ENCODE measurements around the gene RESF1.
A peak's percentile ranks its signal among the peaks of the same experiment; 100 is the strongest.

RESF1 gene

DNA sequence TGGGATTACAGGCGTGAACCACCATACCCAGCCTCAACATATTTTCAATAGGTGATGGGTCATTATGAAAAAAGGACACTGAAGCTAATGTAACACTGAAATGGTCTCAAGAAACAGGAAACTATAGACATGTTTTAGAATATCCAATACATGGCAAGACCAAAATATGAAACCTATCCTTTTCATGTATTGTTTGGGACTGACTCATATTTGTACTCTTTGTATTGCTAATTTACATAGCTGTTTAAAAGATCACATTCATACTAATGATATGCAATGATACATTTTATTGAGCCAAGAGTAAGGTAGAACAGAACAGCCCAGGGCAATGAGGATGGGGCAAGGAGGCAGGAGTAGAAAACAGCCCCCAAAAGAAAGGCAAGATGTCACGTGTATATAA lies 32.6 kb downstream of the RESF1 start:
- no peak for TF ChIP-seq CTCF (IDR thresholded peaks at IDR 0.05; ENCODE audit: low read length, missing control alignments)
- no peak overlapping the region for H3K4me3 ChIP-seq (replicated peaks; ENCODE audit: low read depth, low read length)
- no peak for DNase-seq (ENCODE audit: low read depth)

- H3K4me3 ChIP-seq (replicated peaks; ENCODE audit: low read depth, low read length), result no peak overlapping the region
- TF ChIP-seq CTCF (IDR thresholded peaks at IDR 0.05; ENCODE audit: low read length, missing control alignments), result no peak
- no peak for DNase-seq (ENCODE audit: low read depth)
These were observed 40.5 kb downstream of the RESF1 start for GRCh38 chr12:31999692-32000091.

DNA sequence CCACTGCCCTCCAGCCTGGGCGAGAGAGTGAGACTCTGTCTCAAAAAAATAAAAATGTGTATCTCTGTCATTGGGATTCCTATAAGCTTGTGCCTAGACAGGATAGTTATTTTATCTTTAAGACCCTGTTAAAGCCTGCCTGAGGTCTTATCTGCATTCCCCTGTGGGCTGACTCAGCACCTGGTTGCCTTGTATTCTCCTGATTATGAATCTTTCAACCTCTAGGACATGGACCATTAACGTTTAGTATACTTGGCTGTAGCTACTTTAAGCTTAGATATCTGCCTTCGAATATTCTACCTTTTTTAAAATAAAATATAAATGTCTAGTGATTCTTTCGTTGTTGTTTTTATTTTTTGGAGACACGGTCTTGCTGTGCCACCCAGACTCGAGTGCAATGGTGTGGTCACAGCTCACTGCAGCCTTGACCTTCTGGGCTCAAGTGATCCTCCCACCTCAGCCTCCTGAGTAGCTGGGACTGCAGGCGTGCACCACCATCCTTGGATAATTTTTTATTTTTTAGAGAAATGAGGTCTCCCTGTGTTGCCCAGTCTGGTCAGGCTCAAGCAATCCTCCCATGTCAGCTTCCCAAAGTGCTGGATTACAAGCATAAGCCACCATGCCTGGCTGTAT lies 41.3 kb downstream of the RESF1 start:
- TF ChIP-seq CTCF (IDR thresholded peaks at IDR 0.05; ENCODE audit: low read length, missing control alignments), result no peak
- DNase-seq (ENCODE audit: low read depth), result no peak
- H3K4me3 ChIP-seq (replicated peaks; ENCODE audit: low read depth, low read length), result no peak overlapping the region

DNA sequence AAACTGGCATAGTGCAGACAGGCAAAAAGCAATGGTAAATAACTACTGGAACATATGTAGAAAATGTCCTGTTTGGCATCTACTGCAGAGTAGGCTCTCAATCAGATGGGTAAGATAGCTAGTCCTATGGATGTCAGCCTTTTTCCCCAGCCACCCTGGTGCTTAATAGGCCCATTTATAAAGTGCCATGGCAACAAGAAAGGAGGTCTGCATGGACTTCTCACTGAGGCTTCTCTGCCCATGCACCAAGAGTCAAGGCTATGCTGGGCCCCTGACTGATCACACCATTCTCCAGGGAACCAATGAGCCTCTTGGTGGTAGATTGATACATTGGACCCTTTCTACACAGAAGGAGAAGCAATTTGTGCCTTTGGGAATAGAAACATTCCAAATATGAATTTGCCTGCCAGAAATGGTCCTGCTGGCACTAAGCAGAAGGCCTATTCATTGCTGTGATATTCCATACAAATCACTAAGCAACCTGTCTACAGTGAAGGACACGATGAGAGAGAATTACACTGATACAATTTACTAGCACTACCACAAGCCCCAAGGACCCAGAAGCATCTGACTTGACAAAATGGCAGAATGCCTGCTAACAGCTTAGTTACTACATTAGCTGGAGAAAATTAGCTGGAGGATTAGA lies 43.8 kb downstream of the RESF1 start:
- no peak for TF ChIP-seq CTCF (IDR thresholded peaks at IDR 0.05; ENCODE audit: low read length, missing control alignments)
- DNase-seq (ENCODE audit: low read depth), result peak; percentile 43
- no peak overlapping the region for H3K4me3 ChIP-seq (replicated peaks; ENCODE audit: low read depth, low read length)

DNA sequence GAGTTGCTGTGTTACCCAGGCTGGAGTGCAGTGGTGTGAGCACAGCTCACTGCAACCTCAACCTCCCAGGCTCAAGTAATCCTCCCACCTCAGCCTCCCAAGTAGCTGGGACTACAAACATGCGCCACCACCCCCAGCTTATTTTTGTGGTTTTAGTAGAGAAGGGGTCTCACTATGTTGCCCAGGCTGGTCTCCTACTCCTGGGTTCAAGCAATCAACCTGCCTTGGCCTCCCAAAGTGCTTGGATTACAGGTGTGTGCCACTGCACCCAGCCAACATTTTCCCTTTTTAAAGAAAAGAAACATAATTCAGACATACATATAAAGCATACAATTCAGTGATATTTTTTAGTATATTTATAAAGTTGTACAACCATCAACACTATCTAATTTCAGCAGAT lies 44.4 kb downstream of the RESF1 start:
- no peak for TF ChIP-seq CTCF (IDR thresholded peaks at IDR 0.05; ENCODE audit: low read length, missing control alignments)

DNA sequence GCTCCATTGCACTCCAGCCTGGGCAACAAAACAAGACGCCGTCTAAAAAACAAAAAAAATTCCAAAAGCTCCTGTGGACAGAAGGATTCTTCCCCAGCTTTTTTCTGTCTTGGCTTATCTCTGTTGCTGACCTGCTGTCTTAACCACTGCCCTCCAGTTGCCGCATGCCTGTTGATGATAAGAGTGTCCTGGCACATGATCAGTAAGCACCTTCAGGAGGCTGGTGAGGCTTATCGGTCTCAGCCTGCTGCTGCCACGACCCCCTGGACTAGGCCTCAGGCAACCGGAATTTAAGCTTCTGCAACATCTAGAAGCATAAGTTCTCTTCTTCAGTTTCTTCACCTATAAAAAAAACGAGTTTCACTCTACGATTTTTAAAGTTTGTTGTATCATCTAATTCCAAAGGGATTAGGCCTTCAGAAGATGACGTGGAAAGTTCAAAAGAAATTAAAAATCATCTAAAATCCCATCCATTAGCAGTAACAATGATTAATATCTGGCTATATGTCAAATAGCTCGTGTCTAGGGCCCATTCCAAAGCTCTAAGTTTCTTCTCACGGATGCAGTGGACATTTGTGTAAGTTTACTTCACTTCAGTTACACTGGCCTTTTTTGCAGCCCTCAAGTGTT lies 46.4 kb downstream of the RESF1 start:
- no peak for DNase-seq (ENCODE audit: low read depth)
- H3K4me3 ChIP-seq (replicated peaks; ENCODE audit: low read depth, low read length), result no peak overlapping the region
- no peak for TF ChIP-seq CTCF (IDR thresholded peaks at IDR 0.05; ENCODE audit: low read length, missing control alignments)

More for the DNA sequence above, 44.4 kb downstream of the RESF1 start:
- no peak overlapping the region for H3K4me3 ChIP-seq (replicated peaks; ENCODE audit: low read depth, low read length)
- DNase-seq (ENCODE audit: low read depth), result no peak
